Caco-2 (cell line): ENCODE data around the gene ATF4. TPM values are rescaled to one million over a fixed set of nuclear protein-coding genes. Genes with fewer than 3 reads are reported as not detected.

Source experiments
- BruUV-seq: library from RNA; stranded (reverse); fragments of 400-500 nt; replicated peaks from 2 replicates; lab custom pipeline; 2021; lab: Mats Ljungman, UMichigan
- CTCF ChIA-PET: fragments of 300-600 bp; sonication (Branson Sonifier 250); formaldehyde crosslinking; loops from one replicate; lab custom pipeline; 2022; ENCODE audit warnings: antibody characterized with exemption; lab: Charles Lee
- POLR2A ChIA-PET: fragments of 300-600 bp; sonication (Branson Sonifier 250); formaldehyde crosslinking; loops from one replicate; lab custom pipeline; 2022; ENCODE audit warnings: antibody characterized with exemption; lab: Charles Lee
- DNase-seq, 2 experiments: peaks; one replicate each; pipeline versions ENCODE4 v3.0.0 to v3.0.0-alpha.2; 2020 to 2022
- H3K27me3 ChIP-seq: replicated peaks from 2 replicates; pipeline ENCODE4 v1.6.0; 2011; ENCODE audit warnings: low read length; ENCODE audit not compliant: control insufficient read depth, insufficient read depth
- H3K36me3 ChIP-seq: 2 replicates; pipeline ENCODE4 v1.5.1; 2011; ENCODE audit warnings: low read length; ENCODE audit not compliant: control insufficient read depth, insufficient read depth
- H3K4me1 ChIP-seq: fragments of 250-450 bp; sonication (Bioruptor Pico); 2 replicates; pipeline ENCODE4 v1.5.1; 2020; ENCODE audit warnings: mild to moderate bottlenecking
- H3K4me3 ChIP-seq: 2 replicates; pipeline ENCODE4 v1.5.1; 2011; ENCODE audit warnings: low read depth, mild to moderate bottlenecking, control low read depth, low read length
- H3K9me3 ChIP-seq: fragments of 250-450 bp; sonication (Bioruptor Pico); 2 replicates; pipeline ENCODE4 v1.5.1; 2020; ENCODE audit warnings: mild to moderate bottlenecking, moderate library complexity
- H3K27ac Mint-ChIP-seq: one replicate; pipeline ENCODE4 v1.8.0; 2022; ENCODE audit warnings: mixed read lengths; ENCODE audit not compliant: unreplicated experiment
- H3K27me3 Mint-ChIP-seq: one replicate; pipeline ENCODE4 v1.8.0; 2022; ENCODE audit warnings: mixed read lengths; ENCODE audit not compliant: insufficient read depth, unreplicated experiment
- H3K36me3 Mint-ChIP-seq: one replicate; pipeline ENCODE4 v1.8.0; 2022; ENCODE audit warnings: mild to moderate bottlenecking, mixed read lengths; ENCODE audit not compliant: insufficient read depth, unreplicated experiment
- H3K4me1 Mint-ChIP-seq: one replicate; pipeline ENCODE4 v1.8.0; 2022; ENCODE audit warnings: low read depth, mixed read lengths; ENCODE audit not compliant: unreplicated experiment
- H3K4me3 Mint-ChIP-seq: one replicate; pipeline ENCODE4 v1.8.0; 2022; ENCODE audit warnings: mild to moderate bottlenecking, moderate library complexity, mixed read lengths; ENCODE audit not compliant: unreplicated experiment
- H3K9me3 Mint-ChIP-seq: one replicate; pipeline ENCODE4 v1.8.0; 2022; ENCODE audit warnings: mixed read lengths; ENCODE audit not compliant: unreplicated experiment
- intact Hi-C: fragments of 100-400 bp; cut with micrococcal nuclease; formaldehyde crosslinking; loops from one replicate; pipeline ENCODE4 v1.10.0; 2022; ENCODE audit not compliant: unreplicated experiment
- total RNA-seq: library from RNA; stranded (reverse); gene quantifications from 2 replicates; pipeline ENCODE4 v1.2.3, GENCODE V29; 2022
- TF ChIP-seq, protein P1 (sequence below), 2 experiments: fragments of 200-600 bp in 1 of 2; IDR thresholded peaks; 1 replicate in 1 of 2; 2 replicates in 1 of 2; pipeline versions ENCODE4 v1.5.1 to v1.8.0; 2011 to 2022; ENCODE audit warnings: antibody characterized with exemption in 1 of 2, control low read depth in 1 of 2, inconsistent platforms in 1 of 2, low read depth in 1 of 2, low read length in 1 of 2, mild to moderate bottlenecking in 1 of 2, moderate library complexity in 1 of 2; ENCODE audit not compliant: insufficient read depth in 1 of 2, severe bottlenecking in 1 of 2, unreplicated experiment in 1 of 2

Gene ATF4
- total RNA-seq, 1 experiment from 2014 or later, result 647 TPM

DNA sequence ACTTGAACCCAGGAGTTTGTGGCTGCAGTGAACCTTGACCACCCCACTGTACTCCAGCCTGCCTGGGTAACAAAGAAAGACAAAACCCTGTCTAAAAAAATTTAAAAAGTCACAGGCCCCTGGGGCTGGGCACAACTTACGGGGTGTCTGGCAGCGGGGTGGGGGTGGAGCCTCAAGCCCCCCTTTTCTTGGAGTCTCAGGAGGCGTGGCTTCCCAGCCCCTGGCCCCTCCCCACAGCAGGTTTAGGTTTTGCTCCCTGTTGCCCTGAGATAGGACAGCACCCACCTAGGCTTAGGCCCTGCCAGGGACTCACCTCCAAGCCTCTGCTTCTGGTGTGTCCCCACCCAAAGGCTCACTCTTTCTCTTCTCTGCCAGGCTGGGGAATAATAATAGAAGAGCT, 41.1 kb upstream of the ATF4 start:
- no peak overlapping the region for H3K4me3 ChIP-seq
- Mint-ChIP-seq H3K9me3 (no peaks in the 10 kb centered on the region), H3K27ac (no peak overlapping the region), H3K27me3 (no peaks in the 10 kb centered on the region), H3K4me3 (no peak overlapping the region), H3K36me3 (peaks cover 7% of the 10 kb centered on the region), H3K4me1 (peaks cover 26% of the 10 kb centered on the region)
- H3K9me3 ChIP-seq, result no peaks in the 10 kb centered on the region
- intact Hi-C loops, result no loop called here
- TF ChIP-seq, protein P1, sequence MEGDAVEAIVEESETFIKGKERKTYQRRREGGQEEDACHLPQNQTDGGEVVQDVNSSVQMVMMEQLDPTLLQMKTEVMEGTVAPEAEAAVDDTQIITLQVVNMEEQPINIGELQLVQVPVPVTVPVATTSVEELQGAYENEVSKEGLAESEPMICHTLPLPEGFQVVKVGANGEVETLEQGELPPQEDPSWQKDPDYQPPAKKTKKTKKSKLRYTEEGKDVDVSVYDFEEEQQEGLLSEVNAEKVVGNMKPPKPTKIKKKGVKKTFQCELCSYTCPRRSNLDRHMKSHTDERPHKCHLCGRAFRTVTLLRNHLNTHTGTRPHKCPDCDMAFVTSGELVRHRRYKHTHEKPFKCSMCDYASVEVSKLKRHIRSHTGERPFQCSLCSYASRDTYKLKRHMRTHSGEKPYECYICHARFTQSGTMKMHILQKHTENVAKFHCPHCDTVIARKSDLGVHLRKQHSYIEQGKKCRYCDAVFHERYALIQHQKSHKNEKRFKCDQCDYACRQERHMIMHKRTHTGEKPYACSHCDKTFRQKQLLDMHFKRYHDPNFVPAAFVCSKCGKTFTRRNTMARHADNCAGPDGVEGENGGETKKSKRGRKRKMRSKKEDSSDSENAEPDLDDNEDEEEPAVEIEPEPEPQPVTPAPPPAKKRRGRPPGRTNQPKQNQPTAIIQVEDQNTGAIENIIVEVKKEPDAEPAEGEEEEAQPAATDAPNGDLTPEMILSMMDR (IDR thresholded peaks at IDR 0.05; ENCODE audit: insufficient read depth in 1 of 2, low read depth in 1 of 2, low read length in 1 of 2, severe bottlenecking in 1 of 2, unreplicated experiment in 1 of 2), result no peak
- H3K27me3 ChIP-seq, result no peaks in the 10 kb centered on the region
- ChIA-PET POLR2A (interaction anchor here (0.6 kb wide), 1 partner anchor 116 kb away, joined by 3 read pairs; no protein-coding TSS in a partner anchor), CTCF (interaction anchor here (1.2 kb wide), 2 partner anchors 41 to 50 kb away, joined by 3 to 5 read pairs; partner anchors contain the start of gene ATF4)
- no peak for DNase-seq
- H3K36me3 ChIP-seq, result no peaks in the 10 kb centered on the region; the same call in none of the 2 replicates
- BruUV-seq, result no TSS peak
- H3K4me1 ChIP-seq, result peaks cover 22% of the 10 kb centered on the region

DNA sequence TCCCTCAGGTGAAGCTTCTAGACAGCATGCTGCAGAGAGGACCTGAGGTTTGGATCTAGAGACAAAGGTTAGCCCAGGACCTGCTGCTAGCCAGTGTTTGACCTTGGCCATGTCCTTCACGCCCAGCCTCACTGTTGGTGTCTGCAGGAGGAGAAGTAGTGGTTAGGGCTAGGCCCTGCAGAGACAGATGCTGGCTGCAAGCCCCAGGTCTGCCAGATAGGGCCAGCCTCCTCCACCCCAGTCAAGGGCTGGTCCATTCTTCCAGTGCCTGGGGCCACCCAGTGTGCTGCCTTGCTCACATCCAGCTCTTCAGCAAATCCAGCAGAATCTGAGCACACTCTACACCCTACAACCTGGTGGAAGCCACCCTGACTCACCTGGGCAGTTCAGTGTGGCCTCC, 39.8 kb upstream of the ATF4 start:
- Mint-ChIP-seq H3K4me3 (no peak overlapping the region), H3K36me3 (peaks cover 7% of the 10 kb centered on the region), H3K9me3 (no peaks in the 10 kb centered on the region), H3K4me1 (peaks cover 13% of the 10 kb centered on the region), H3K27me3 (no peaks in the 10 kb centered on the region), H3K27ac (no peak overlapping the region)
- POLR2A ChIA-PET, result no interaction called here
- Histone ChIP-seq H3K9me3 (no peaks in the 10 kb centered on the region), H3K4me3 (no peak overlapping the region), H3K4me1 (peaks cover 9% of the 10 kb centered on the region), H3K27me3 (no peaks in the 10 kb centered on the region), H3K36me3 (no peaks in the 10 kb centered on the region; the same call in none of the 2 replicates)
- TF ChIP-seq, protein P1 (IDR thresholded peaks at IDR 0.05; ENCODE audit: insufficient read depth in 1 of 2, low read depth in 1 of 2, low read length in 1 of 2, severe bottlenecking in 1 of 2, unreplicated experiment in 1 of 2), result no peak
- intact Hi-C loops, result no loop called here
- no peak for DNase-seq
- CTCF ChIA-PET, result interaction anchor here (0.6 kb wide), 1 partner anchor 55 kb away, joined by 4 read pairs; no protein-coding TSS in a partner anchor
- BruUV-seq, result no TSS peak

DNA sequence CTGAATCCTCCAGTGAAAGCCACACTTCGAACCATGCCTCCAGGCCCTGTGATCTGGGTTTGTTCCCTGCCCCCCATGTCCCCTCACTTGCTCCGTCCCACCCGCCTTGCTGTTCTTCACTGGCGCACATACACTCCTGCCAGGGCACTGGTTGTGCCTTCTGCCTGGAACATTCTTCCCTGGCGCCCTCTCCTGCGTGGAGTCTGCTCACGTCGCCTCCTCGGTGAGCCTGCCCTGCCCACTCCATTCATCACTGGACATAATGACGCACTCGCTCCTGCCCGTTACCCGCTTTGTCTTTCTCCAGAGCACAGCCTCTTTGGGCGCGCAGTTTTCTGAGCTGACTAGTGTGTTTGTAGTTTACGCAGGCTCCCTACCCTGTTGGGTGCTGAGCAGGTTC, 39.3 kb upstream of the ATF4 start:
- no peak overlapping the region for H3K27ac Mint-ChIP-seq
- TF ChIP-seq, protein P1 (IDR thresholded peaks at IDR 0.05; ENCODE audit: insufficient read depth in 1 of 2, low read depth in 1 of 2, low read length in 1 of 2, severe bottlenecking in 1 of 2, unreplicated experiment in 1 of 2), result no peak
- no peak for DNase-seq
- H3K4me1 Mint-ChIP-seq, result peaks cover 8% of the 10 kb centered on the region
- H3K4me1 ChIP-seq, result peaks cover 4% of the 10 kb centered on the region; the same call in 1 of the 2 replicates
- no peaks in the 10 kb centered on the region for H3K9me3 Mint-ChIP-seq
- H3K4me3 ChIP-seq, result no peak overlapping the region
- no TSS peak for BruUV-seq
- H3K27me3 Mint-ChIP-seq, result no peaks in the 10 kb centered on the region
- H3K36me3 Mint-ChIP-seq, result peaks cover 7% of the 10 kb centered on the region
- H3K4me3 Mint-ChIP-seq, result no peak overlapping the region
- H3K36me3 ChIP-seq, result no peaks in the 10 kb centered on the region; the same call in none of the 2 replicates
- intact Hi-C loops, result no loop called here
- H3K9me3 ChIP-seq, result no peaks in the 10 kb centered on the region
- H3K27me3 ChIP-seq, result no peaks in the 10 kb centered on the region
- ChIA-PET CTCF (interaction anchor here (1.5 kb wide), 1 partner anchor 150 kb away, joined by 3 read pairs; no protein-coding TSS in a partner anchor), POLR2A (no interaction called here)
